ENCODE measurements around the gene RSF1.
A peak's percentile ranks its signal among the peaks of the same experiment; 100 is the strongest.

The RSF1 gene

GRCh38 chr11:77806415-77806814 lies 14.1 kb downstream of the RSF1 start:
- Histone ChIP-seq H3K9ac (ENCODE audit: insufficient read length, low read depth) (no peak overlapping the region), H3K36me3 (ENCODE audit: insufficient read depth, insufficient read length, low read length) (peaks cover 16% of the 10 kb centered on the region), H3K27me3 (ENCODE audit: insufficient read depth, insufficient read length) (no peaks in the 10 kb centered on the region), H3K4me3 (ENCODE audit: insufficient read length, low read depth) (no peak overlapping the region), H3K4me1 (ENCODE audit: insufficient read depth, insufficient read length) (no peaks in the 10 kb centered on the region), H3K9me3 (ENCODE audit: insufficient read depth, low read length) (no peaks in the 10 kb centered on the region)
- TF ChIP-seq YY1 (IDR thresholded peaks at IDR 0.05; ENCODE audit: insufficient read depth, insufficient read length) (no peak), SUZ12 (IDR thresholded peaks at IDR 0.05; ENCODE audit: extremely low read depth, insufficient read depth, insufficient read length) (no peak), ZNF274 (IDR thresholded peaks at IDR 0.05; ENCODE audit: low read depth, low read length) (no peak)
- no peak for DNase-seq (ENCODE audit: low read depth, low spot score)

GRCh38 chr11:77801477-77801876 lies 19.0 kb downstream of the RSF1 start:
- H3K4me1 ChIP-seq (ENCODE audit: insufficient read depth, insufficient read length), result no peaks in the 10 kb centered on the region
- H3K4me3 ChIP-seq (ENCODE audit: insufficient read length, low read depth), result no peak overlapping the region
- no peaks in the 10 kb centered on the region for H3K27me3 ChIP-seq (ENCODE audit: insufficient read depth, insufficient read length)
- no peak for TF ChIP-seq YY1 (IDR thresholded peaks at IDR 0.05; ENCODE audit: insufficient read depth, insufficient read length)
- TF ChIP-seq ZNF274 (IDR thresholded peaks at IDR 0.05; ENCODE audit: low read depth, low read length), result no peak
- no peak for TF ChIP-seq SUZ12 (IDR thresholded peaks at IDR 0.05; ENCODE audit: extremely low read depth, insufficient read depth, insufficient read length)
- no peaks in the 10 kb centered on the region for H3K9me3 ChIP-seq (ENCODE audit: insufficient read depth, low read length)
- DNase-seq (ENCODE audit: low read depth, low spot score), result no peak
- H3K9ac ChIP-seq (ENCODE audit: insufficient read length, low read depth), result no peak overlapping the region
- peaks cover 11% of the 10 kb centered on the region for H3K36me3 ChIP-seq (ENCODE audit: insufficient read depth, insufficient read length, low read length)

GRCh38 chr11:77800449-77800848 lies 20.1 kb downstream of the RSF1 start:
- H3K4me1 ChIP-seq (ENCODE audit: insufficient read depth, insufficient read length), result no peaks in the 10 kb centered on the region
- H3K27me3 ChIP-seq (ENCODE audit: insufficient read depth, insufficient read length), result no peaks in the 10 kb centered on the region
- TF ChIP-seq YY1 (IDR thresholded peaks at IDR 0.05; ENCODE audit: insufficient read depth, insufficient read length), result no peak
- no peak for TF ChIP-seq ZNF274 (IDR thresholded peaks at IDR 0.05; ENCODE audit: low read depth, low read length)
- TF ChIP-seq SUZ12 (IDR thresholded peaks at IDR 0.05; ENCODE audit: extremely low read depth, insufficient read depth, insufficient read length), result no peak
- no peak overlapping the region for H3K4me3 ChIP-seq (ENCODE audit: insufficient read length, low read depth)
- no peak overlapping the region for H3K9ac ChIP-seq (ENCODE audit: insufficient read length, low read depth)
- no peaks in the 10 kb centered on the region for H3K9me3 ChIP-seq (ENCODE audit: insufficient read depth, low read length)
- no peak for DNase-seq (ENCODE audit: low read depth, low spot score)
- peaks cover 11% of the 10 kb centered on the region for H3K36me3 ChIP-seq (ENCODE audit: insufficient read depth, insufficient read length, low read length)

- DNase-seq (ENCODE audit: low read depth, low spot score), result no peak
- Histone ChIP-seq H3K36me3 (ENCODE audit: insufficient read depth, insufficient read length, low read length) (peaks cover 8% of the 10 kb centered on the region), H3K4me1 (ENCODE audit: insufficient read depth, insufficient read length) (no peaks in the 10 kb centered on the region)
Observed at GRCh38 chr11:77799338-77799737, 21.2 kb downstream of the RSF1 start.

GRCh38 chr11:77793972-77794371 lies 26.6 kb downstream of the RSF1 start:
- Histone ChIP-seq H3K9ac (ENCODE audit: insufficient read length, low read depth) (no peak overlapping the region), H3K27me3 (ENCODE audit: insufficient read depth, insufficient read length) (no peaks in the 10 kb centered on the region), H3K9me3 (ENCODE audit: insufficient read depth, low read length) (peaks cover 37% of the 10 kb centered on the region; the same call in 1 of the 2 replicates), H3K4me3 (ENCODE audit: insufficient read length, low read depth) (no peak overlapping the region), H3K4me1 (ENCODE audit: insufficient read depth, insufficient read length) (peaks cover 2% of the 10 kb centered on the region), H3K36me3 (ENCODE audit: insufficient read depth, insufficient read length, low read length) (no peaks in the 10 kb centered on the region)
- TF ChIP-seq SUZ12 (IDR thresholded peaks at IDR 0.05; ENCODE audit: extremely low read depth, insufficient read depth, insufficient read length) (no peak), YY1 (IDR thresholded peaks at IDR 0.05; ENCODE audit: insufficient read depth, insufficient read length) (no peak), ZNF274 (IDR thresholded peaks at IDR 0.05; ENCODE audit: low read depth, low read length) (no peak)
- DNase-seq (ENCODE audit: low read depth, low spot score), result no peak

More at GRCh38 chr11:77799338-77799737, 21.2 kb downstream of the RSF1 start:
- TF ChIP-seq ZNF274 (IDR thresholded peaks at IDR 0.05; ENCODE audit: low read depth, low read length) (no peak), SUZ12 (IDR thresholded peaks at IDR 0.05; ENCODE audit: extremely low read depth, insufficient read depth, insufficient read length) (no peak), YY1 (IDR thresholded peaks at IDR 0.05; ENCODE audit: insufficient read depth, insufficient read length) (no peak)
- Histone ChIP-seq H3K9ac (ENCODE audit: insufficient read length, low read depth) (no peak overlapping the region), H3K27me3 (ENCODE audit: insufficient read depth, insufficient read length) (no peaks in the 10 kb centered on the region), H3K4me3 (ENCODE audit: insufficient read length, low read depth) (no peak overlapping the region), H3K9me3 (ENCODE audit: insufficient read depth, low read length) (no peaks in the 10 kb centered on the region; the same call in 1 of the 2 replicates)

GRCh38 chr11:77791301-77791700 lies 29.2 kb downstream of the RSF1 start:
- H3K4me3 ChIP-seq (ENCODE audit: insufficient read length, low read depth), result no peak overlapping the region
- TF ChIP-seq SUZ12 (IDR thresholded peaks at IDR 0.05; ENCODE audit: extremely low read depth, insufficient read depth, insufficient read length) (no peak), YY1 (IDR thresholded peaks at IDR 0.05; ENCODE audit: insufficient read depth, insufficient read length) (no peak), ZNF274 (IDR thresholded peaks at IDR 0.05; ENCODE audit: low read depth, low read length) (no peak)
- no peaks in the 10 kb centered on the region for H3K36me3 ChIP-seq (ENCODE audit: insufficient read depth, insufficient read length, low read length)
- peak; percentile 30 for DNase-seq (ENCODE audit: low read depth, low spot score)
- peaks cover 37% of the 10 kb centered on the region; the same call in 1 of the 2 replicates for H3K9me3 ChIP-seq (ENCODE audit: insufficient read depth, low read length)
- peaks cover 3% of the 10 kb centered on the region for H3K4me1 ChIP-seq (ENCODE audit: insufficient read depth, insufficient read length)
- H3K27me3 ChIP-seq (ENCODE audit: insufficient read depth, insufficient read length), result no peaks in the 10 kb centered on the region
- H3K9ac ChIP-seq (ENCODE audit: insufficient read length, low read depth), result no peak overlapping the region

GRCh38 chr11:77789731-77790476 lies 30.6 kb downstream of the RSF1 start:
- Histone ChIP-seq H3K4me1 (ENCODE audit: insufficient read depth, insufficient read length) (peaks cover 3% of the 10 kb centered on the region), H3K27me3 (ENCODE audit: insufficient read depth, insufficient read length) (no peaks in the 10 kb centered on the region), H3K4me3 (ENCODE audit: insufficient read length, low read depth) (no peak overlapping the region), H3K9me3 (ENCODE audit: insufficient read depth, low read length) (peaks cover 37% of the 10 kb centered on the region; the same call in 1 of the 2 replicates), H3K36me3 (ENCODE audit: insufficient read depth, insufficient read length, low read length) (no peaks in the 10 kb centered on the region), H3K9ac (ENCODE audit: insufficient read length, low read depth) (no peak overlapping the region)
- DNase-seq (ENCODE audit: low read depth, low spot score), result no peak
- no peak for TF ChIP-seq ZNF274 (IDR thresholded peaks at IDR 0.05; ENCODE audit: low read depth, low read length)
- TF ChIP-seq YY1 (IDR thresholded peaks at IDR 0.05; ENCODE audit: insufficient read depth, insufficient read length), result no peak
- no peak for TF ChIP-seq SUZ12 (IDR thresholded peaks at IDR 0.05; ENCODE audit: extremely low read depth, insufficient read depth, insufficient read length)

Data from NT2/D1 (cell line).